Measurements from ENCODE around the gene PIGA. TPM values are rescaled to one million over a fixed set of nuclear protein-coding genes. Genes with fewer than 3 reads are reported as not detected.
A peak's percentile ranks its signal among the peaks of the same experiment; 100 is the strongest.
"Not testable (repeated sequence)": the region's sequence is repeated elsewhere in the genome, so short reads cannot be mapped to it uniquely, and the experiment has no call there.

Gene PIGA
- total RNA-seq, 1 donor from 2014 or later, result 17.5 TPM

GRCh38 chrX:15319075-15319474 lies 16.2 kb downstream of the PIGA start:
- ATAC-seq, result no peak

- ATAC-seq, result no peak
Measured at GRCh38 chrX:15315509-15315908, 19.8 kb downstream of the PIGA start, which contains the start of gene ASB11. TSS of gene ASB11 (minus strand) at chrX:15315640. CDS start at chrX:15315605, 35 bp downstream.

GRCh38 chrX:15314472-15314871 lies 20.9 kb downstream of the PIGA start:
- ATAC-seq, result no peak

GRCh38 chrX:15311119-15311518 lies 24.2 kb downstream of the PIGA start:
- no peak for ATAC-seq

- ATAC-seq, result no peak
Measured at GRCh38 chrX:15310117-15310516, 25.2 kb downstream of the PIGA start.

GRCh38 chrX:15305899-15306298 lies 29.4 kb downstream of the PIGA start:
- not testable (repeated sequence) for ATAC-seq

GRCh38 chrX:15301924-15302323 lies 33.4 kb downstream of the PIGA start:
- ATAC-seq, result peak; percentile 48

- ATAC-seq, result no peak
Measured at GRCh38 chrX:15299941-15300851, 35.1 kb downstream of the PIGA start.

- no peak for ATAC-seq
Measured at GRCh38 chrX:15298780-15299179, 36.5 kb downstream of the PIGA start.

- no peak for ATAC-seq
Measured at GRCh38 chrX:15298201-15298600, 37.1 kb downstream of the PIGA start.

- ATAC-seq, result no peak
Measured at GRCh38 chrX:15293451-15293850, 41.9 kb downstream of the PIGA start.

GRCh38 chrX:15292861-15293260 lies 42.5 kb downstream of the PIGA start:
- ATAC-seq, result no peak

- ATAC-seq, result no peak
Measured at GRCh38 chrX:15277604-15278003, 57.7 kb downstream of the PIGA start.

- ATAC-seq, result no peak
Measured at GRCh38 chrX:15274946-15275345, 60.4 kb downstream of the PIGA start.

- not testable (repeated sequence) for ATAC-seq
Measured at GRCh38 chrX:15273275-15273674, 62.0 kb downstream of the PIGA start.

GRCh38 chrX:15271757-15272156 lies 63.6 kb downstream of the PIGA start:
- ATAC-seq, result no peak

- peak; percentile 90 for ATAC-seq
Measured at GRCh38 chrX:15269618-15270521, 65.5 kb downstream of the PIGA start, which contains the start of gene ASB9. TSS of gene ASB9 (minus strand) at chrX:15270083. CDS start at chrX:15269874, 209 bp downstream.

Other genes with a start within 250 kb of the PIGA start
- gene ASB9, start 65.4 kb downstream of the PIGA start, total RNA-seq, result 1.8 TPM
- gene ASB11, start 19.9 kb downstream of the PIGA start, total RNA-seq, result not detected
- 0.20 TPM for gene VEGFD, start 48.9 kb upstream of the PIGA start, total RNA-seq
- 25.5 TPM for gene PIR, start 157.8 kb upstream of the PIGA start, total RNA-seq
- gene BMX, start 165.3 kb upstream of the PIGA start, total RNA-seq, result 1.0 TPM

Measured in esophagus mucosa (tissue), 1 donor.